CD4-positive, alpha-beta T cell treated with Interleukin-6 at 100 ng/mL for 8 hours (primary cell): ENCODE data around the gene SPRR2F.
"Not testable (repeated sequence)": the region's sequence is repeated elsewhere in the genome, so short reads cannot be mapped to it uniquely, and the experiment has no call there.

ENCODE experiments used
- DNase-seq: peaks from one replicate; pipeline ENCODE4 v3.0.0-alpha.2; 2020; ENCODE audit warnings: mixed read lengths, low spot score

Gene SPRR2F

GRCh38 chr1:153113416-153113815 lies at the start of gene SPRR2F:
TSS of gene SPRR2F (minus strand) at chr1:153113516. CDS start at chr1:153112733, 783 bp downstream.
- no peak for DNase-seq

GRCh38 chr1:153155541-153155940 lies 42.2 kb upstream of the SPRR2F start:
- DNase-seq = no peak

GRCh38 chr1:153152481-153152880 lies 39.2 kb upstream of the SPRR2F start:
- no peak for DNase-seq

GRCh38 chr1:153150846-153151245 lies 37.5 kb upstream of the SPRR2F start, which contains the start of gene SPRR2G:
TSS of gene SPRR2G (minus strand) at chr1:153150890. CDS start at chr1:153150110, 780 bp downstream.
- no peak for DNase-seq

- DNase-seq = no peak
Measured at GRCh38 chr1:153141377-153141776, 28.1 kb upstream of the SPRR2F start.

- DNase-seq = no peak
Measured at GRCh38 chr1:153140484-153140883, 27.2 kb upstream of the SPRR2F start.

- DNase-seq = no peak
Measured at GRCh38 chr1:153133743-153134142, 20.4 kb upstream of the SPRR2F start.

GRCh38 chr1:153133267-153133666 lies 20.0 kb upstream of the SPRR2F start:
- no peak for DNase-seq

- not testable (repeated sequence) for DNase-seq
Measured at GRCh38 chr1:153128688-153129087, 15.4 kb upstream of the SPRR2F start.

- DNase-seq = no peak
Measured at GRCh38 chr1:153127296-153127695, 14.0 kb upstream of the SPRR2F start.

GRCh38 chr1:153125536-153125935 lies 12.2 kb upstream of the SPRR2F start:
- DNase-seq = no peak

GRCh38 chr1:153123793-153124192 lies 10.5 kb upstream of the SPRR2F start:
- not testable (repeated sequence) for DNase-seq

- no peak for DNase-seq
Measured at GRCh38 chr1:153122831-153123421, 9.6 kb upstream of the SPRR2F start.

- DNase-seq = no peak
Measured at GRCh38 chr1:153120945-153121344, 7.6 kb upstream of the SPRR2F start.

GRCh38 chr1:153119491-153119971 lies 6.2 kb upstream of the SPRR2F start:
- DNase-seq = no peak

- not testable (repeated sequence) for DNase-seq
Measured at GRCh38 chr1:153115264-153115663, 1.9 kb upstream of the SPRR2F start.

- DNase-seq = not testable (repeated sequence)
Measured at GRCh38 chr1:153112454-153112853, 862 bp downstream of the SPRR2F start.

GRCh38 chr1:153100245-153100644 lies 13.1 kb downstream of the SPRR2F start:
- no peak for DNase-seq

GRCh38 chr1:153099461-153100045 lies 13.8 kb downstream of the SPRR2F start:
- no peak for DNase-seq

- DNase-seq = no peak
Measured at GRCh38 chr1:153095764-153096163, 17.6 kb downstream of the SPRR2F start.

GRCh38 chr1:153094426-153094825 lies 18.9 kb downstream of the SPRR2F start, which contains the start of gene SPRR2E:
TSS of gene SPRR2E (minus strand) at chr1:153094526. CDS start at chr1:153093751, 775 bp downstream.
- DNase-seq = no peak

- no peak for DNase-seq
Measured at GRCh38 chr1:153087652-153088051, 25.7 kb downstream of the SPRR2F start.

GRCh38 chr1:153081736-153082135 lies 31.6 kb downstream of the SPRR2F start:
- DNase-seq = no peak
